ENCODE results near the gene ST6GALNAC1.

The ST6GALNAC1 gene, protein sequence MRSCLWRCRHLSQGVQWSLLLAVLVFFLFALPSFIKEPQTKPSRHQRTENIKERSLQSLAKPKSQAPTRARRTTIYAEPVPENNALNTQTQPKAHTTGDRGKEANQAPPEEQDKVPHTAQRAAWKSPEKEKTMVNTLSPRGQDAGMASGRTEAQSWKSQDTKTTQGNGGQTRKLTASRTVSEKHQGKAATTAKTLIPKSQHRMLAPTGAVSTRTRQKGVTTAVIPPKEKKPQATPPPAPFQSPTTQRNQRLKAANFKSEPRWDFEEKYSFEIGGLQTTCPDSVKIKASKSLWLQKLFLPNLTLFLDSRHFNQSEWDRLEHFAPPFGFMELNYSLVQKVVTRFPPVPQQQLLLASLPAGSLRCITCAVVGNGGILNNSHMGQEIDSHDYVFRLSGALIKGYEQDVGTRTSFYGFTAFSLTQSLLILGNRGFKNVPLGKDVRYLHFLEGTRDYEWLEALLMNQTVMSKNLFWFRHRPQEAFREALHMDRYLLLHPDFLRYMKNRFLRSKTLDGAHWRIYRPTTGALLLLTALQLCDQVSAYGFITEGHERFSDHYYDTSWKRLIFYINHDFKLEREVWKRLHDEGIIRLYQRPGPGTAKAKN

GRCh38 chr17:76643553-76644148, at the start of gene ST6GALNAC1:
Gene ST6GALNAC1, minus strand, starts transcription at chr17:76643757. Its CDS starts 119 bp downstream, at chr17:76643638.
- no peak within 1 kb of the TSS for H3K4me3 ChIP-seq (ENCODE audit: low read depth, low read length)

DNA sequence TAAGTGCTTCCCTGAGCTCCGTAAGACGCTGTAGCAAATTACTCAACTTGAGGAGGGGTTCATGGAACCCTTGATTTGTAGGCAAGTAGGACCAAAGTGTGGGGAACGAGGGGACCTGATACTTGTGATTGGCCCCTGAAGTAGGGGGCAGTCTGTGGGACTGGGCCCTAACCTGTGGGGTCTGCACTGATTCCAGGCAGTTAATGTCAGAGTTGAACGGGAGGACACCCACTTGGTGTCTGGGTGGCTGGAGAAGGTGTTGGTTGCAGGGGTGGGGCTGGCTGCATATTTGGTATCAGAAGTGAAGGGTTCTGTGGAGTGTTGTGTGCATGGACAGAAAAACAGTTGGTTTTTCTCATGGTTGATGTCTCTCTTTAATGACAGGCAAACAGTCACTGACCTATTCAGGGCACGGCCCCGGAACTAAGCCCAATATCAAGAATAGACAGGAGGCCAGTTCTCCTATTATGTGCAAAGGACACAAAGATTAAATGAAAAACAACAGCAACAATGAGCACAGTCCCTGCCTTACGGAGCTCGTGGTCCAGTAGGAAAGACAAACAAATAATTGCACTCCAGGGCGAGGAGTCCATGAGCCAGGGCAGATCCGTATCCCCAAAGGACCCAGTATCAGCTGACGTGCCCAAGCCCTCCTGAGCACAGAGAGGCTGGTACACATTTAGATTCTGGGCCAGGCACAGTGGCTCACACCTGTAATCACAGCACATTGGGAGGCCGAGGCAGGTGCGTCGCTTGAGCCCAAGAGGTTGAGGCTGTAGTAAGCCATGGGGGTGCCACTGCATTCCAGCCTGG, 48.0 kb upstream of the ST6GALNAC1 start:
- H3K4me3 ChIP-seq (ENCODE audit: low read depth, low read length), result no peak overlapping the region

GRCh38 chr17:76690596-76691280, 47.2 kb upstream of the ST6GALNAC1 start:
- no peak overlapping the region for H3K4me3 ChIP-seq (ENCODE audit: low read depth, low read length)

- H3K4me3 ChIP-seq (ENCODE audit: low read depth, low read length), result no peak overlapping the region
These were observed 46.3 kb upstream of the ST6GALNAC1 start for GRCh38 chr17:76689859-76690258.

DNA sequence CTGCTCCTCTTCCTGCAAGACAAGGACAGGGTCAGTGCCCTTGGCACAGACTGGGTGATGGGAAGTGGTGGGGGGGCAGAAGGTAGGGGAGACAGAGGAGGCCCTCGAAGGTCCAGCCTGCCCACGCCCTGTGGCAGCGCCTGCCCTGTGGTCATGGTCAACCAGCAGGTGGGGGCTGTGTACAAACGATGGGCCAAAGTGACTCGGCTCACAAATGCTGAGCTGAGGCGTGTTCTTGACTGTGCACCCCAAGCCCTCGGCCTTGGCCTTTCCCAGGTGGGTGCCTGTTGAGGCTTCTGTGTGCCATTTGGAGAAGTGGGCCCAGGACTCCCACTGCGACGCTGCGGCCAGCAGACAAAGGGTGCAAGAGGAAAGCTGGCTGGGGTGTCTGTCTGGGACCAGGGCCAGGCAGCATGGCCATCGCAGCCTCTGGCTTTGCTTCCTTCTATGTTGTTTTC, 44.6 kb upstream of the ST6GALNAC1 start:
- no peak overlapping the region for H3K4me3 ChIP-seq (ENCODE audit: low read depth, low read length)

DNA sequence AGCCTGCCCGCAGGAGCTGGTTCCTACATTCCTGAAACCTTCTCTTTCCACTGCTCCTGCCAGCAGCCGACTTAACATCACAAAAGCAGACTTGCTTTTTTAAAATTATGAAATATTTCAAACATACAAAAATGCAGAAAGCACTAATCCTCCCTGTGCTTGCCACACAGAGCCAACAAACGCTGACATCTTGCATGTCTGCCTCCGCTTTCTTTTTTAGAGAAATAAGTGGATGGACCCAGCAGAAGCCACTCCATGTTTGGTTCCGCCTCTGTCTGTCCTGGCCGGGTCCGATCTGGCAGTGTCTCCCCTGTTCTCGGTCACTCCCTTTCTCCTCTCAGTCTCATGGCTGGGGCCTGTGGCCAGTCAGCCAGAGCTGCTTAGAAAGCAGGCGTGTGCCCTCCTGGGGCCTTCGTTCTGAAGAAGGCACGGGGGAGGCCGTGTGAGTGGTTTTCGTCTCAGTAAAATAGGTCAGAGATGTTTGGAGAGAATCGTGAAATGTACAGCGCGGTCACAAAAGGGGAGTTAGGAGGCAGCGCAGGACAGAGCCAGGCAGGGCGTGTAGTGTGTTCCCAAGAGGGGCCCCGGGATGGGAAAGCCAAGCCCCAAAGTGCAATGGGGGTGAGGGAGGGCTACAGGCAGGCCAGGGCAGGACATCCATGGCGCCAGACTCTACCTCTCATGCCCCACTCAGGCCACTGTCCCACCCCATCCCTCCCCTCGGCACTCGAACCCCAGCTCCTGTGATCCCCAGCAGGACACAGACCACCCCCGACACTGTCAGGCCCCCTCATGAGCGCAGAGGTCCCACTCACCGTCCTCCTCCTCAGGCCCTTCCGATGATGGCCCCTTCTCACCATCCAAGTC, 44.0 kb upstream of the ST6GALNAC1 start:
- H3K4me3 ChIP-seq (ENCODE audit: low read depth, low read length), result no peak overlapping the region

- no peak overlapping the region for H3K4me3 ChIP-seq (ENCODE audit: low read depth, low read length)
These were observed 43.2 kb upstream of the ST6GALNAC1 start for GRCh38 chr17:76686538-76687297.

DNA sequence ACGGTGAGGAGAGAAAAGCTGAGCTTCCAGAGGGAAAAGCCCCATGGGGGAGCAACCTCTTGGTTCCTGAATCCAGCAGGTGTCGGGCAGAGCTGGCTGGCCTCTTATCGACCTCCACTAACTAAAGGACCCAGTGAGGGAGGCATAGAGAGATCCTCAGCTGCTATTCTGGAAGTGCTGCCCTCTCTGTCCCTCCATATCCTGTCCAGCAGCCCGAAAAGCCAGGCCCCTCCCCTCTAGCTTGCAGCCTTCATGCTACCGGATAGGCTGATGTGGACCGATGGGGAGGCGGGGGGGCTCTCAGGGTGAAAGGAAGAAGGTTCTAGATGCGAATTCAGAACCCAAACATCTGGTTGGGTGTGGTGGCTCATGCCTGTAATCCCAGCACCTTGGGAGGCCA, 42.3 kb upstream of the ST6GALNAC1 start:
- H3K4me3 ChIP-seq (ENCODE audit: low read depth, low read length), result no peak overlapping the region

DNA sequence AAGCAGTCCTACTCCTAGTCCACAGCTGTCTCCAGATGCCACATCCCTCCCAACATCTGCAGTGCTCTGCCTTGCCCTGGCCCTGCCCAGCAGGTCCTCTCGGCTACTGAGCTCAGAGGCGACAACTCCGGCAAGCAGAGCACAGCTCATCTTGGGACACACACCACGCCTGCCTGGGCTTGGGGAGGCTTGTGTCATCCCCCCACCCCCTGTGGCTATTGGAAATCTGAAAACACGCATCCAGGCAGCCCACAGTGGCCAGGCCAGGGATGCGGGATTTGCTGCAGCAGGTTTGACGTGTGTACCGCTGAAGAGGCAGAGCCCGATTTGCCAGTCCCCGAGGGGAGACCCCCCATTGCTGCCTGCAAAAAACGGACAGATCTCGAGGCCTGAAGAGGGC, 41.8 kb upstream of the ST6GALNAC1 start:
- no peak overlapping the region for H3K4me3 ChIP-seq (ENCODE audit: low read depth, low read length)

DNA sequence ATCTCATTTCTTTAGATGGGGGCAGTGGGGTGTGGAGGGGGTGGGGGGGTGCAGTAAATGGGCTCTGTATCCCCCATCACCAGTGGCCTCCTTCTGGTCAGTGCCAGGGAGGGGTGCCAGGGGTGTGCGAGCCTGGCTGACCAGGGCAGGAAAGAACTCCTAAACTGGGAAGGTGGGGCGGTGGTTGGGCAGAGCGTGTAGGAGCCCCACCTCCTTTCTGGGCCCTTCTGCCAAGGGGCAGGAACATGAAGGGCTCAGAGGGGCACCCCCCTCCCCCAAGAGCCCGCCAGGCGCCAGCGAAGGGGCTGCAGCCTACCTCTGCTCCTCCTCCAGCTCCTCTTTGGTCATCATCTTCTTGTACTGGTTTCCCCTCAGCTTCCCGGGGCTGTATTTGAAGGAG, 41.2 kb upstream of the ST6GALNAC1 start:
- H3K4me3 ChIP-seq (ENCODE audit: low read depth, low read length), result no peak overlapping the region

- H3K4me3 ChIP-seq (ENCODE audit: low read depth, low read length), result no peak overlapping the region
These were observed 40.6 kb upstream of the ST6GALNAC1 start for GRCh38 chr17:76683921-76684745.

- H3K4me3 ChIP-seq (ENCODE audit: low read depth, low read length), result no peak overlapping the region
These were observed 39.6 kb upstream of the ST6GALNAC1 start for GRCh38 chr17:76683011-76683755.

GRCh38 chr17:76682296-76682695, 38.7 kb upstream of the ST6GALNAC1 start:
- H3K4me3 ChIP-seq (ENCODE audit: low read depth, low read length), result no peak overlapping the region

DNA sequence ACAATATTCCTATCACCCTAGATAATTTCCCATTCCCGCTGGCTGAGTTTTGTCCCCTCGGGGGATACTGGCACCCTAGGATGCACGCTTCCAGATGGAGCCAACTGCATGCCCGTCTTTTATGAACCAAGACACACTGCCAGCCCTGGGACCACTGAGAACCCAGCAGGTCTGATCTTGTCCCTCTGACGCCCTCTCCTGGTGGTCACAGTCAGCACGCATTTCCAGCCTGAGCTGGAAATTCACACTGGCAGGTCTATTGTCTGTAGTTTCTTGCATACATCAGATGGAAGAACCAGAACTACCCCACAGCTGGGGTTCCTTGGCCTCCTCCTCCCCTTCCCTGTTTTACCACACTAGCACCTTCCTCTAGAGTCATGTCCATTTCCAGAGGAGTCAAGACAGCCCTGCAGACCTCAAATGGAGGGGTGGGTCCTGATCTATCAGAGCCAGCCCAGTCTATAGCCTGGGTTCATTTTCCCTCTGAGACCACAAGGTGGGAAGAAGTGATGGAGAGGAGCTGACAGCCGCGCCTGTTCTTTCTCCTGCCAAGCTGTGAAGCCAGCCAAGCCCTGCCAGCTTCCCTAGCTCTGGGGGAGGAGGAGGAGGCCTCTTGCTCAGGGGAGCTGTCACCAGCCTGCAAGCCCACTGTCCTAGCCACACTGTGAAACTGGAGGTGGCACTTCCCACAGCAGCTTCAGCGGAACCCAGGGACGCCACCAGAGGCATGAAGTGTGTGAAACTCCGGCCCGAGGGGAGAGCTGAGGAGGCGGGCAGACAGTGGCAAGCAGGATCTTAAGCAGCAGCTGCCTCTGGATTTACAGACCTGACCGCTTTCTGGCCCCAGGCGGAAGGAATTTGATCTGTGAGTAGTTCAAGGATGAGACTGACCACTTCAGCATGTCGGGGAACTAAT, 37.9 kb upstream of the ST6GALNAC1 start:
- no peak overlapping the region for H3K4me3 ChIP-seq (ENCODE audit: low read depth, low read length)

DNA sequence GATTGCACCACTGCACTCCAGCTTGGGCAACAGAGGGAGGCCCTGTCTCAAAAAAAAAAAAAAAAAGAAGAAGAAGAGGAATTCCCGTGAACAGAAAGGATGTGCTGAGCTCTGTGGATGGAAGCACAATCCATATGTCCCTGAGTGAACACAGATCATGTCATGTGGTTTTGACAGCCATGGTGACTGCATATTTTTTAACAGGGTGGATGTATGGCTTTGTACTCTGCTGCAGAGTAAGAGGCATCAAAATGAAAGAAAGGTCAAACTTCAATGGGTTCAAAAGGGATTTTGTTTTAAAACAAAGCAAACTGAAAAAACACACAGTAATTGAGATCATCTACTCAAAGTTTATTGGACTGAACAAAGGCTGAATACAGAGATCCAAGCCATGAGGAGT, 35.7 kb upstream of the ST6GALNAC1 start:
- H3K4me3 ChIP-seq (ENCODE audit: low read depth, low read length), result no peak overlapping the region

- no peak overlapping the region for H3K4me3 ChIP-seq (ENCODE audit: low read depth, low read length)
These were observed 34.8 kb upstream of the ST6GALNAC1 start for GRCh38 chr17:76678330-76678729.
